Activated CD4-positive, alpha-beta T cell treated with anti-CD3 and anti-CD28 coated beads for 36 hours (primary cell): Measurements from ENCODE around the gene WNT9A. TPM values are rescaled to one million over a fixed set of nuclear protein-coding genes. Genes with fewer than 3 reads are reported as not detected.
"Not testable (repeated sequence)": the region's sequence is repeated elsewhere in the genome, so short reads cannot be mapped to it uniquely, and the experiment has no call there.

ENCODE experiments used
- ATAC-seq: fragments of 200-7000 bp; cut with Tn5 transposase; one replicate; pipeline ENCODE4 v1.10.0; 2021; ENCODE audit warnings: mild to moderate bottlenecking, moderate library complexity
- CTCF ChIA-PET: fragments of 350-600 bp; sonication (Branson Sonifier 250); formaldehyde crosslinking; loops from one replicate; lab custom pipeline; 2021; ENCODE audit warnings: antibody characterized with exemption; lab: Charles Lee
- POLR2A ChIA-PET: fragments of 350-600 bp; sonication (Branson Sonifier 250); formaldehyde crosslinking; loops from one replicate; lab custom pipeline; 2021; ENCODE audit warnings: antibody characterized with exemption, inconsistent platforms; lab: Charles Lee
- DNase-seq: peaks from one replicate; pipeline ENCODE4 v3.0.0-alpha.2; 2020
- H3K27ac Mint-ChIP-seq: one replicate; pipeline ENCODE4 v1.8.0; 2021; ENCODE audit warnings: mixed read lengths
- H3K27me3 Mint-ChIP-seq: one replicate; pipeline ENCODE4 v1.8.0; 2021; ENCODE audit warnings: mixed read lengths
- H3K36me3 Mint-ChIP-seq: one replicate; pipeline ENCODE4 v1.8.0; 2021; ENCODE audit warnings: low read depth, mixed read lengths
- H3K4me1 Mint-ChIP-seq: one replicate; pipeline ENCODE4 v1.8.0; 2021; ENCODE audit warnings: mixed read lengths
- H3K4me3 Mint-ChIP-seq: one replicate; pipeline ENCODE4 v1.8.0; 2021; ENCODE audit warnings: mild to moderate bottlenecking, moderate library complexity, mixed read lengths
- H3K9me3 Mint-ChIP-seq: one replicate; pipeline ENCODE4 v1.8.0; 2021; ENCODE audit warnings: low read depth, mixed read lengths
- intact Hi-C, 2 experiments: fragments of 100-400 bp; cut with DNase I in 1 of 2; cut with micrococcal nuclease in 1 of 2; formaldehyde crosslinking; loops; one replicate each; pipeline versions ENCODE4 v1.14.2 to v1.15.1; 2022 to 2024; cut with DNase I, micrococcal nuclease
- total RNA-seq, 2 experiments: library from RNA; stranded (reverse); gene quantifications; one replicate each; pipeline ENCODE4 v1.2.3, GENCODE V29; 2021

WNT9A gene
- total RNA-seq, 2 experiments from 2014 or later: 0.04 TPM; not detected in 1

- not testable (repeated sequence) for ATAC-seq, H3K4me3 Mint-ChIP-seq, H3K27ac Mint-ChIP-seq
Measured at GRCh38 chr1:227909923-227910328, 37.8 kb downstream of the WNT9A start.

DNA sequence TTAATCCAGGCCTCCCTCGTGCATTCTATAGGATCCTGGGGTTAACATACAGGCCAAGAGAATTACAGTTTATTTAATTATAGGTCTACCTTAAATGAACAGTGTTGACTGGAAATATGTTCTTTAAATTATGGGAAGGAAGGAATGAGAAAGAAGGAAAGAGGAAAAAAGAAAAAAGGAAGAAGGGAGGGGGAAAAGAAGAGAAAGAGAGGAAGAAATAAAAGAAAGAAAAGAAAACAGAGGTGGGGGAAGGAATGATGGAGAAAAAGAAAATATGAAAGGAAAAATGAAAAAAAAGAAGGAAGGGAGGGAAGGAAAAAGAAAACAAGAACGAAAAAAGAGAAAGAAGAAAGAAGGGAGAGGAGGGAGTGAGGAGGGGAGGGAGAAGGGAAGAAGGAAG is 38.5 kb downstream of the WNT9A start:
- no peak overlapping the region for H3K4me3 Mint-ChIP-seq
- no peak overlapping the region for H3K27ac Mint-ChIP-seq
- intact Hi-C loops: no loop called here
- ChIA-PET CTCF (no interaction called here), POLR2A (no interaction called here)
- no peaks in the 10 kb centered on the region for H3K9me3 Mint-ChIP-seq
- ATAC-seq: no peak
- H3K4me1 Mint-ChIP-seq: no peaks in the 10 kb centered on the region
- H3K36me3 Mint-ChIP-seq: no peaks in the 10 kb centered on the region
- DNase-seq: no peak
- H3K27me3 Mint-ChIP-seq: no peaks in the 10 kb centered on the region

More at GRCh38 chr1:227909923-227910328, 37.8 kb downstream of the WNT9A start:
- H3K4me1 Mint-ChIP-seq, H3K9me3 Mint-ChIP-seq, H3K36me3 Mint-ChIP-seq, DNase-seq, intact Hi-C loops, POLR2A ChIA-PET, H3K27me3 Mint-ChIP-seq, CTCF ChIA-PET: not testable (repeated sequence)

GRCh38 chr1:227908359-227908758 is 39.4 kb downstream of the WNT9A start:
- H3K36me3 Mint-ChIP-seq: no peaks in the 10 kb centered on the region
- CTCF ChIA-PET: no interaction called here

GRCh38 chr1:227907439-227908015 is 40.2 kb downstream of the WNT9A start:
- no peaks in the 10 kb centered on the region for H3K4me1 Mint-ChIP-seq
- H3K4me3 Mint-ChIP-seq: no peak overlapping the region
- no peaks in the 10 kb centered on the region for H3K9me3 Mint-ChIP-seq
- CTCF ChIA-PET: no interaction called here
- POLR2A ChIA-PET: no interaction called here
- no peaks in the 10 kb centered on the region for H3K27me3 Mint-ChIP-seq
- DNase-seq (no peak), ATAC-seq (no peak)
- no peak overlapping the region for H3K27ac Mint-ChIP-seq
- no peaks in the 10 kb centered on the region for H3K36me3 Mint-ChIP-seq
- intact Hi-C loops: no loop called here

More at GRCh38 chr1:227908359-227908758, 39.4 kb downstream of the WNT9A start:
- Mint-ChIP-seq H3K27me3 (no peaks in the 10 kb centered on the region), H3K27ac (no peak overlapping the region), H3K4me1 (no peaks in the 10 kb centered on the region), H3K4me3 (no peak overlapping the region), H3K9me3 (no peaks in the 10 kb centered on the region)
- no peak for ATAC-seq
- intact Hi-C loops: no loop called here
- POLR2A ChIA-PET: no interaction called here
- DNase-seq: no peak

DNA sequence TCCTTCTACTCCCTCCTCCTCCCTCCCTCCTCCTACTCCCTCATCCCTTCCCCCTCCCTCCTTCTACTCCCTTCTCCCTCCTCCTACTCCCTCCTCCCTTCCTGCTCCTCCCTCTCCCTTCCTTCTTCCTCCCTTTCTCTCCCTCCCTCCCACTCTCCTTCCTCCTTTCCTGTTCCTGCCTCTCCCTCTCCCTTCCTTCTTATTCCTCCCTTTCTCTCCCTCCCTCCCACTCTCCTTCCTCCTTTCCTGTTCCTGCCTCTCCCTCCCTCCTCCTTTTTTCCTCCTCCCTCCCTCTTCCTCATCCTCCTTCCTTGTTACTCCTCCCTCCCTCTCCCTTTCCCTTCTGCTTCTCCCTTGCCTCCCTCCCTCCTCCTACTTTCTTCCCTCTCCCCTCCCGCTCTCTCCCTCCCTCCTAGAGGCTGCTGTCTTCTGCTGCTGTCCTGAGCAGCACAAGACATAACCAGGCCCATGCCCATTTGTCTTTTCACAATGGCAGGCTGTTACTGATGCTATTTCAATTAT is 41.1 kb downstream of the WNT9A start:
- ATAC-seq (no peak), DNase-seq (no peak)
- Mint-ChIP-seq H3K4me3 (no peak overlapping the region), H3K4me1 (peaks cover 3% of the 10 kb centered on the region), H3K27me3 (no peaks in the 10 kb centered on the region), H3K36me3 (no peaks in the 10 kb centered on the region), H3K27ac (no peak overlapping the region), H3K9me3 (no peaks in the 10 kb centered on the region)
- POLR2A ChIA-PET: no interaction called here
- intact Hi-C loops: no loop called here
- CTCF ChIA-PET: no interaction called here

- ATAC-seq (no peak), DNase-seq (no peak)
- no peak overlapping the region for H3K27ac Mint-ChIP-seq
- no peaks in the 10 kb centered on the region for H3K9me3 Mint-ChIP-seq
- intact Hi-C loops: no loop called here
- H3K36me3 Mint-ChIP-seq: no peaks in the 10 kb centered on the region
- POLR2A ChIA-PET: no interaction called here
- H3K27me3 Mint-ChIP-seq: no peaks in the 10 kb centered on the region
- H3K4me1 Mint-ChIP-seq: peaks cover 4% of the 10 kb centered on the region
- CTCF ChIA-PET: no interaction called here
- no peak overlapping the region for H3K4me3 Mint-ChIP-seq
Measured at GRCh38 chr1:227905573-227906487, 41.9 kb downstream of the WNT9A start.

- ChIA-PET CTCF (no interaction called here), POLR2A (no interaction called here)
- Mint-ChIP-seq H3K4me1 (peaks cover 4% of the 10 kb centered on the region), H3K9me3 (no peaks in the 10 kb centered on the region), H3K4me3 (no peak overlapping the region), H3K36me3 (no peaks in the 10 kb centered on the region), H3K27me3 (no peaks in the 10 kb centered on the region), H3K27ac (no peak overlapping the region)
- ATAC-seq (no peak), DNase-seq (no peak)
- intact Hi-C loops: no loop called here
Measured at GRCh38 chr1:227904541-227905335, 43.0 kb downstream of the WNT9A start.

DNA sequence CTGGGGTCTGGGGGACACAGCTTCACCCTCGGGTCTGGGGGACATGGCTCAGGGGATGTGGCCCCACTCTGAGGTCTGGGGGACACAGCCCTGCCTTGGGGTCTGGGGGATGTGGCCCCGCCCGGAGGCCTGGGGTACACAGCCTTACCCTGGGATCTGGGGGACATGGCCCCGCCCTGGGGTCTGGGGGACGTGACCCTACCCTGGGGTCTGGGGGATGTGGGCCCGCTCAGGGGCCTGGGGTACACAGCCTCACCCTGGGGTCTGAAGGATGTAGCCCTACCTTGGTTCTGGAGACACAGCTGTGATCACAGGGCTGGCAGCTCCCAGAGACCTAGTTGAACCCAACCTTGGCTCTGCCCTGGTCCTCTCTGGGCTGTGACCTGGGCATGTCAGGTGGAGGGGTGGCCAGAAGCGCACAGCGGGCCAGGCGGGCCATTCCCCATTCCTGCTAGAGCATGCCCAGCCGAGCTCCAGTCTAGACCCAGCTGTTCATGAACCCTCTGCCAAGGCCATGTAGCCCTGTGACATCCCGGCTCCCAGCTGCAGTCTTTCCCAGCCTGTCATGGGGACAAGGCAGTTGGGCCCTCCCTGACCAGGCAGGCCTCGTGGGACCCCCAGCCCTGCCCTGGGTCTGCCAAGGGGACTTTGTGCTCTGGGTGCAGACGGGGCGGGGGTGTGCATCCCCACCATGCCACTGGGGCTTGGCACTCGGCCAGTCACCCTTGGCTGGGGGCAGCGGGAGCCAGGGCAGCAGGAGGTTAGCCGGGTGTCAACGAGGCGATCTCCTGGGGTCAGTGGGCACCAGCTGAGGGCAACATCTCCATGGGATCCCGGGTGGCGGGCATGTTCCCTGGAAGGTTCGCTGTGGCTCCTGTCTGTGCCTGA is 43.9 kb downstream of the WNT9A start:
- H3K9me3 Mint-ChIP-seq: no peaks in the 10 kb centered on the region
- no peak overlapping the region for H3K27ac Mint-ChIP-seq
- CTCF ChIA-PET: no interaction called here
- DNase-seq (no peak), ATAC-seq (no peak)
- H3K36me3 Mint-ChIP-seq: no peaks in the 10 kb centered on the region
- no peaks in the 10 kb centered on the region for H3K27me3 Mint-ChIP-seq
- POLR2A ChIA-PET: no interaction called here
- H3K4me1 Mint-ChIP-seq: peaks cover 4% of the 10 kb centered on the region
- no peak overlapping the region for H3K4me3 Mint-ChIP-seq
- intact Hi-C loops: no loop called here

GRCh38 chr1:227903061-227903521 is 44.6 kb downstream of the WNT9A start:
- Mint-ChIP-seq H3K4me3 (no peak overlapping the region), H3K27ac (no peak overlapping the region), H3K4me1 (peaks cover 4% of the 10 kb centered on the region), H3K27me3 (no peaks in the 10 kb centered on the region), H3K9me3 (no peaks in the 10 kb centered on the region), H3K36me3 (no peaks in the 10 kb centered on the region)
- DNase-seq (no peak), ATAC-seq (no peak)
- ChIA-PET POLR2A (no interaction called here), CTCF (no interaction called here)
- intact Hi-C loops: no loop called here

DNA sequence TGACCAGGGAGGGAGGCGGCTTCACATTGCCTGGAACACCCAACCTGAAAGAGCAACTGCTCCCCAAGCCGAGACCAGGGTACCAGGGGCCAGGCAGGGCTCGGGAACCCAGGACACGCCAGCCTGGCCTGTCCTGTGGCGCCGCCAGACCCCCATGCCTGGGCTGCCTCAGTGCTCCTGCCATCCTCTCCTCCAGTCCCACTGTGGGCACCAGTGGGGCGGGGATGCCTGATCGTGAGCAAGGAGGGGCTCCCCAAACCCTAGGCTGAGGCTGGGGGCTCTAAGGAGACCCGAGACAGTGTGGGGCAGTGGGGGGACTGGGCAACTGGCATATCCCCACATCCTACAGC is 45.1 kb downstream of the WNT9A start:
- Mint-ChIP-seq H3K4me1 (peaks cover 4% of the 10 kb centered on the region), H3K36me3 (no peaks in the 10 kb centered on the region), H3K4me3 (no peak overlapping the region), H3K27ac (no peak overlapping the region), H3K9me3 (no peaks in the 10 kb centered on the region), H3K27me3 (no peaks in the 10 kb centered on the region)
- POLR2A ChIA-PET: no interaction called here
- CTCF ChIA-PET: no interaction called here
- no peak for ATAC-seq
- intact Hi-C loops: no loop called here
- no peak for DNase-seq
